Measurements from ENCODE around the gene SPTBN4.
A peak's percentile ranks its signal among the peaks of the same experiment; 100 is the strongest.
"Not testable (repeated sequence)": the region's sequence is repeated elsewhere in the genome, so short reads cannot be mapped to it uniquely, and the experiment has no call there.

SPTBN4 gene

DNA sequence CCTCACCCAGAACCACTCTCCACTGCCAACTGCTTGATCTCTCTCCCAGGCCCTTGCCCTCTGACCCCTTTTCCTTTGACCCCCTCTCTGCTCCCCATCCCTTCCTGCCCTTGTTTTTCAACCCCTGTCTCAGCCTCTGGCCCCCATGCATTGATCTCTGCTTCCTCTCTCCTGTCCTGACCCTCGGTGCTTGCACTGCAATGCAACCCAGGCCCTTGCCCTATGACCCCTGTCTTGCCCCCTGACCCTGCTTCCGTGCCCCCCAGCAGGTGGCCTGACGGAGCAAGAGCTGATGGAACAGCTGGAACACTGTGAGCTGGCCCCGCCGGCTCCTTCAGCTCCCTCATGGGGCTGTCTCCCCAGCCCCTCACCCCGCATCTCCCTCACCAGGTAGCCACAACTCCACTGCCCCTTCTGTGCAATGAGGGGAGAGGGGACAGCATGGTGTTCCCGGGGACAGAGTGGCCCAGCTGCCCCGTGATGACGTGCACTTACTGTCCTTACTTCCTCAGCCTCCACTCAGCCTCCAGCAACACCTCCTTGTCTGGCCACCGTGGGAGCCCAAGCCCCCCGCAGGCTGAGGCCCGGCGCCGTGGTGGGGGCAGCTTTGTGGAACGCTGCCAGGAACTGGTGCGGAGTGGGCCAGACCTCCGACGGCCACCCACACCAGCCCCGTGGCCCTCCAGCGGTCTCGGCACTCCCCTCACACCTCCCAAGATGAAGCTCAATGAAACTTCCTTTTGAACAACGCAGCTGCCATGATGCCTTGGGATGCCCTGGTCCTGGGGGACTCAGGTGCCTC, 123.9 kb downstream of the SPTBN4 start:
- FAIRE-seq: no peak

DNA sequence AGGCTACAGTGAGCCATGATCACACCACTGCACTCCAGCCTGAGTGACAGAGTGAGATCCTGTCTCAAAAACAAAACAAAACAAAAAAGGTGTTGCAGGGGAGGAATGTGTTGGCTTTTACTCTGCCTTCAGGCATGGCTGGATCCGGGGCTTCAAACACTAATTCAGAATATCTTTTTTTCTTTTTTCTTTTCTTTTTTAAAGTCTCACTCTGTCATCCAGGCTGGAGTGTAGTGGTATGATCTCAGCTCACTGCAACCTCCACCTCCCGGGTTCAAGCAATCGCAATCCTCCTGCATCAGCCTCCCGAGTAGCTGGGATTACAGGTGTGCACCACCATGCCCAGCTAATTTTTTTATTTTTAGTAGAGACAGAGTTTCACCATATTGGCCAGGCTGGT, 124.9 kb downstream of the SPTBN4 start:
- FAIRE-seq: not testable (repeated sequence)

DNA sequence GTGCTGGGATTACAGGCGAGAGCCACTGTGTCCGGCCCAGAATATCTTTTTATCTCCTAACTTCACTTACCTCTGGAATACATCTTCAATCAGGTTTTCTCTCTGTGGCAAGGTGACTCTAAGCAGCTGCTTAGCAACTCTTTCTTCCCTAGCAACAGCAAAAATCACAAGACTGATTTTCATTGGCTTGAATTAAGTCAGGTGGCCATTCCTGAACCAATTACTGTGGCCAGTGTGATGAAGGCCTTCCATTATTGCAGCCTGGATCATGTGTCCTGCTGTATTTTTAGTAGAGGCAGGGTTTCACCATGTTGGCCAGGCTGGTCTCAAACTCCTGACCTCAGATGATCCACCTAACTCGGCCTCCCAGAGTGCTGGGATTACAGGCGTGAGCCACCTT, 125.4 kb downstream of the SPTBN4 start:
- FAIRE-seq: no peak

- FAIRE-seq: no peak
Observed at GRCh38 chr19:40594255-40594654, 127.5 kb downstream of the SPTBN4 start.

- no peak for FAIRE-seq
Observed at GRCh38 chr19:40594657-40595091, 127.9 kb downstream of the SPTBN4 start.

GRCh38 chr19:40596608-40597328, 130.0 kb downstream of the SPTBN4 start:
- no peak for FAIRE-seq

GRCh38 chr19:40597329-40597838, 130.6 kb downstream of the SPTBN4 start:
- FAIRE-seq: no peak

GRCh38 chr19:40598121-40598917, 131.5 kb downstream of the SPTBN4 start:
- peak; percentile 69 for FAIRE-seq

DNA sequence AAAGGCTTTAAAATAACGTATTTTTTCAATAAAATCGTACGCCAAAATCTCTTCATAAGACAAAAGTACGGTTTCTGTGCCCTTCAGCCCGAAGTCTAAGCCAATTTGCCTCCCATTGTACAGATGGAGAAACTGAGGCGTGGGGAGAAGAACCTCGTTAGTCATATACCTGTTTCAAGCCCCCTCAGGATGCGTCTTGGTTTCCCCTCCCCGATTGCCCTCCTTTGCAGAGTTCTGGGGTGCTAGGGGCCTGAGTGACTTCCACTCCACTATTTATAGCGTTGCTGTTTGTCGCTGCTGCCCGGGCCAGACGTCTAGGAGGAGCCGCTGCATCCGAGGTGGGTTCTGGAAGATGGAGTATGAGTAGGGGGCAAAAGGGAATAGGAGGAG, 132.1 kb downstream of the SPTBN4 start:
- no peak for FAIRE-seq

DNA sequence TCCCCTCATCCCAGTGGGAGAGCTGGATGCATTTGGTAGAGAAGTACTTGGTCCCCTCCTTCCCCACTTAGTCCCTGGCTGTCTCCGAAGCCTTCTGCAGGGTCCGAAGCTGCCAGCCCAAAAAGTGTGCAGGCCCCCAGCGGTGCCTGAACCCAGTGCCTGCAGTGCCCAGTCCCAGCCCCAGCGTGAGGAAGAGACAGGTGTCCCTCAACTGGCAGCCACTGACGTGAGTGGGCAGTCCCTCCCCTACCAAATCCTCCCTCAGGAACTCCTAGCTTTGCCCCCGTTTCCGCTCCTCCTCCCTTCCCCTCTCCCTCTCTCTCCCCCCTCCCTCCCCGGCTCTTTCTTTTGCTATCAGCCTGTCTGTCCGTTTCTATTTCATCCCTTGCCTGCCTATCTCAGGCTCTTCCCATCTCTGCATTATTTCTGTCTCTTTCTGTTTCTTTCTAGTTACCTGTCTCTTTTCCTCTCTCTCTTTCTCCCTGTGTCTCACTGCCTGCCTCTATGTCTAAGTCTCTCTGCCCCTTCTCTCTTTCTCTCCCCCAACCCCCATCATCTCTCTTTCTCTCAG, 132.6 kb downstream of the SPTBN4 start:
- no peak for FAIRE-seq

- no peak for FAIRE-seq
Observed at GRCh38 chr19:40599902-40600569, 133.2 kb downstream of the SPTBN4 start.

DNA sequence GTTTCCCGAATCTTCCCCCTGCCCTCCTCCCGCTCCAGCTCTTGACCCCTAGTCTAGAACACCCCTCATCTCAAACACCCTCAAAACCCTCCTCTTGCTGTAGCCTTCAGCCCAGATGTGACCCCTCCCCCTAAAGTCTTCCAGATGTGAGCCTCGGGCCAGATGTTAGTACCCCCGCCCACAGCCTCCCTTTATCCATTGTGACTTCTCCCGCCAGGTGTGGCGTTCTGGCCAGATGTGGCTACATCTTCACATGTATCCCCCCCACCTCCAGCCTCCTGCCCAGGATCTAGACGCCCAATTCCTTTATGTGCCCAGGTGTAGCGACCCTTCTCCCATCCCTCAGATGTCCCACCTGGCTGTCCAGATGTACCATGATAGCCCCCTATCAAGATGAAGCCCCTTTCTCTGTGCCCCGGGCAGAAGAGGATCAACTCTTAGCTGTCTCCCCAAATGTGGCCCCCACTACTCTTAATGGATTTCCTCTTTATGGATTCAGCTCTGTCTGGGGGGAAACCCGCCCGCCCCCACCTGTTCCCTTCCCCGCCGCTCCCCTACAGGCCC, 133.9 kb downstream of the SPTBN4 start:
- FAIRE-seq: no peak

DNA sequence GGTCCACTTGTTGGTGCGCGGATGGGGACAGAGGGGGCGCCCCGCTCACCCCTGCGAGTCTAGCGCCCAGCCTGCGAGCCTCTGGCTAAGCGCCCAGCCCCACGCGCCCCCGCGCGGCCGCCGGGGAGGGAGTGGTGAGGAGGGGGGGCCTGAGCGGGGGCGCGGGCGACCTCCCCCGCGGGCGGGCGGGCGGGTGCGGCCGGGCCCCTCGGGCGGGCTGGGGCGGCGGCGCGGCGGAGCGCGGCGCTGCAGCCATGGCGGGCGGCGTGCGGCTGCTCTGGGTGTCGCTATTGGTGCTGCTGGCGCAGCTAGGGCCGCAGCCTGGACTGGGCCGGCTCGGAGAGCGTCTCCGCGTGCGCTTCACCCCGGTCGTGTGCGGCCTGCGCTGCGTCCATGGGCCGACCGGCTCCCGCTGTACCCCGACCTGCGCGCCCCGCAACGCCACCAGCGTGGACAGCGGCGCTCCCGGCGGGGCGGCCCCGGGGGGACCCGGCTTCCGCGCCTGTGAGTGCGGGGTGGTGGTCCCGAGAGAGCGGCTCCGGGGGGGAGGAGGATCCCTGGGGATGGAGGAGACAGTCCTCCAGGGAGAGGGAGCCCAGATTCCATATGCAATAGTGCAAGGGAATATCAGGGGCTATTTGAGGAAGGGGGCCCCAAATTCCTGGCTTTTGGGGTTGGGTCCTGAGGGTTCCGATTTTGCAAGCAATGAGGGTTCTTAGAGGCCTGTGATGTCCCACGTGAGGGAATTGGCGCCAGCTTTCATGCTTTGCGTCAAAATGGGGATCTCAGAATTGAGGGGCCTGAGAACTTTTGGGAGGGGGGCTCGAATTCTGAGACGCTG, 134.6 kb downstream of the SPTBN4 start, which contains the start of gene LTBP4:
Gene LTBP4 (plus strand): TSS at position 236 of the 841 bp plus-strand sequence. CDS start 19 bp downstream, at position 255.
- no peak for FAIRE-seq

- FAIRE-seq: no peak
Observed at GRCh38 chr19:40603071-40603388, 136.2 kb downstream of the SPTBN4 start.

DNA sequence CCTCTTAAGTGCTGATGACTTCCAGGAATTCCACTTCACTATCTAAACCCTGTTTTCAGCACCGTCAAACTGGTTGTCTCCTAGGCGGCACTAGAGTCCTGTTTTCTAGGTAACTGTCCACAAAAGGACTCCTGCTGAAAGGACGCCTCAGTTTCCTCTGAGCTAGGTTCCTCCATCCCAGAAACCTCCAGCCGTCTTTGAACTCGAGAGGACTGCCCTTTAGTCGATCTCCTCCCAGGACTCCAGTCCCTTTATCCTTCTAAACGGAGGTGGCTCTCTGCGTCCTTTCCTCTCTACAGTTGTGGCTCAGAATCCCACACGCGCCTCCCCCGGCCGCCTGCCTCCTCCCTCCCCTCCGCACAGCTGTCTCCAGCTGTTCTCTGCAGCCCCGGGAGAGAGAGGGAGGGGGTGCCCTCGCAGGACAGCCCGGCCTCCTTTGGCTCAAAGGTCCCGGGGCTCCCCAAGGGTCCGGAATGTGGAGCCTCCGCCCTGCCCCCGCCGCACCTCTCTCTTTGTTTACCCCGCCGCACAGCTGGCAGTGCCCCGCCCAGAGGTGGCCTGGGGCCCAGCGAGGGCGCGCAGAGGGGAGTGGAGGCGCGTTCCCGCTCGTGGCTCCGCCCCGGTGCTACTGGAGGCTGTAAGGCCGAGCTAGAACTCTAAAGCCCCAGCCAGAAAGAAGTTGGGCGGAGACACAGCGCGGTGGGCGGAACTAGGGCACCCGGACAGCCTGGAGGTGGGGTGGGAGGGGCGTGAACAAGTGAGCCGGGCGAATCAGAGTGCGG, 136.8 kb downstream of the SPTBN4 start:
- no peak for FAIRE-seq

DNA sequence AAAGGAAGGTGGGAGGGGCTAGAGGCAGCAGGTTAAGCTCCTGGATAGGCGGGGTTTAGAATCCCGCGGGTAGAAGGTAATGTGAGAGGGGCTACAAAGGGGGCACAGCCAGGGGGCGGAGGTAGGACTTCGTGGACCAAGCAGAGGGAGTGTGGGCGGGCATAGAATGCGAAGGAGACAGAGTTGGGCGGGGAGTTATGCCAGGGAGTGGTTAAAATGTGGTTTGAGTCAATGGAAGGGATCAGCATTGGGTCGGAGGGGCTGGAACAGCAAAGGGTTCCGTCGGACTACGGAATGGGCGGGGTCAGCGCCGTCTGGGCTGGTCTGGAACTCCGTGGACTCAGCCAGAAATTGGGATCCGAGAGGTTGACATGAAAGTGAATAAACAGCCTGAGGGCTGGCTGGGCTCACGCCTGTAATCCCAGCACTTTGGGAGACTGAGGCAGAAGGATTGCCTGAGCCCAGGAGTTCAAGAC, 137.4 kb downstream of the SPTBN4 start:
- FAIRE-seq: no peak

DNA sequence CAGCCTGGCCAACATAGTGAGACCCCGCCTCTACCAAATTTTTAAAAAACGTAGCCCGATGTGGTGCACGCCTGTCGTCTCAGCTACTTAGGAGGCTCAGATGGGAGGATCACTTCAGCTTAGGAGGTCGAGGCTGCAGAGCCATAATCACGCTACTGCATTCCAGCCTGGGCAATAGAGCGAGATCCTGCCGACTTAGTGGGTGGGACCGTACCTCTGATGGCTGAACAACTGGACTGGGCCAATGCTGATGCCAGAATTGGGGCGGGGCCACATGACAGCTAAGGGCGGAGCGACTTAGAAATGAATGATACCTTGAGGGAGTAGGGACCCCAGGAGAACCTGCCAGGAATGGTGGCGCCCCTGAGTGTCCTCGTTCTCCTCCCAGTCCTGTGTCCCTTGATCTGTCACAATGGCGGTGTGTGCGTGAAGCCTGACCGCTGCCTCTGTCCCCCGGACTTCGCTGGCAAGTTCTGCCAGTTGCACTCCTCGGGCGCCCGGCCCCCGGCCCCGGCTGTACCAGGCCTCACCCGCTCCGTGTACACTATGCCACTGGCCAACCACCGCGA, 137.9 kb downstream of the SPTBN4 start:
- FAIRE-seq: no peak

GRCh38 chr19:40605216-40605971, 138.6 kb downstream of the SPTBN4 start:
- FAIRE-seq: no peak
